Activated CD8-positive, alpha-beta memory T cell treated with anti-CD3 and anti-CD28 coated beads, Interleukin-2, amount 50 U/mL, for 48 hours (primary cell): Measurements from ENCODE around the gene LAMB3.

Experiments used
- DNase-seq: peaks from one replicate; pipeline ENCODE4 v3.0.0-alpha.2; 2020

LAMB3 gene

DNA sequence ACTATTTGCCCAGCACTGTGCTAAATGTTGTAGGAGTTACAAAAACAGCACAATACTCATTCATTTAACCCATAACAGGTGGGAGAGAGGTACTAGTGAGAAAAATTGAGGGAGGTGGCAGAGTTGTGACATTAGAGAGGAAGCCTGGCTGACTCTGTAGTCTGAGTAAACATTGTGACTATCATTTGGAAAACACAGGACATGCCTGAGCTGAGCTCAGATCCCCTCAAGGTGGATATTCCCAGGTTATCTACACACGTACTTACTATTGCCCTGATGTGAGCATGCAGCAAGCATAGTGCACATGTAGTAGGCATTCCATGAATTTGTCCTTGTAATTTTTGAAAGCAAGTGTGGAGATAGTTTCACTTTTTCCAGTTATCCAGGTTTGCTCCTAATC, 57.8 kb downstream of the LAMB3 start:
- no peak for DNase-seq

DNA sequence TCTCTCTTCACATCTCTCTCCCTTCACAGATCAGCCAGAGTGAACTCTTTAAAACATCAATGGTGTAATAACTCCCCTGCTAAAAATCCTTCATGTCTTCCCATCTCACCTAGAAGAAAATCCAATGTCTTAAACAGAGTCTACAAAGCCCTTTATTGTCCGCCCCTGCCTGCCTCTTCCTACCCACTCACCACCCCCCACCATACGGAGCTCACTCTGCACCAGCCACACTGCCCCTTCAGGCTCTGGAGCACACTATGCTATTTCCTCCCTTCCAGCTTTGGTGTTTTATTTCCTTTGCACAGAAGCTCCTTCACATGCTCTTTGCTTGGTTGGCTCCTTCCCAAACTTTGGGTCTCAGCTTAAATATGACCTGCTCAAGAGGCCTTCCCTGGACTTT, 58.5 kb downstream of the LAMB3 start:
- no peak for DNase-seq

DNA sequence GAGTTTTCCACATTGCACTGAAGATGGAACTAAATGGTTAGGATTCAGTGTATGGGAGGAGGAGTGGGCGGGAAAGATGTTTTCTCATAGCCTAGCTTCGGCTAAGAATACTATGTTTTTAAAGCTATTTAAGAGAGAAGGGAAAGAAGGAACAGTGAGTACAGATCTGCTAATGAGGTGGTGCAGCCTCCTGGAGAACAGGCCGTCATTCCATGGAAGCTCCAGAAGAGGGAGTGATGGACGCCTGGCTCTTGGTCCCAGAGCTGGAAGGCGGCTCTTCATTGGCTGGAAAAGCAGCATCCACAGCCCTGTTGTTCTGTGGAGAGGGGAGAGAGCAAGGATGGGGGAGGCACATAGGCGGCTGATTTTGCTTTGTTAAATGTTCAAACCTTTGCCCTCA, 61.8 kb downstream of the LAMB3 start:
- DNase-seq, result no peak

DNA sequence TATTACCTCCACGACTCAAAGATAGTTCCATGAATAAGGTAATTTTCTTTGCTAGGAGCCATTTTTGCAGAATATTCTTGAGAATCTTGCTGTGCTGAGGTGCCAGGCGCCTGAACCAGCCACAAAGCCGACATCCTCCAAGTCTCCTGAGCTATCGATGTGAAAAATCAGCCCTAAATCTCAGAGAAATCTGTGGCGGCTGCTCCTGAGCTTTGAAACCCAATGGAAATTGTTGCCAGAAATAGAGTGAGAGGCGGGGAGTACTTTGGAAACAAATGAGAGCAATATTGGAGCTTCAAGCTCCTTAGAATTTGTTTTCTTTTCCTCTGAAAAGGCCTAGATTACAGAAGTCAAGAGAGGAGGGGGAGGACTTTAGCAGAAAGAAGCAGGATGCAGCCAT, 62.4 kb downstream of the LAMB3 start:
- no peak for DNase-seq

DNA sequence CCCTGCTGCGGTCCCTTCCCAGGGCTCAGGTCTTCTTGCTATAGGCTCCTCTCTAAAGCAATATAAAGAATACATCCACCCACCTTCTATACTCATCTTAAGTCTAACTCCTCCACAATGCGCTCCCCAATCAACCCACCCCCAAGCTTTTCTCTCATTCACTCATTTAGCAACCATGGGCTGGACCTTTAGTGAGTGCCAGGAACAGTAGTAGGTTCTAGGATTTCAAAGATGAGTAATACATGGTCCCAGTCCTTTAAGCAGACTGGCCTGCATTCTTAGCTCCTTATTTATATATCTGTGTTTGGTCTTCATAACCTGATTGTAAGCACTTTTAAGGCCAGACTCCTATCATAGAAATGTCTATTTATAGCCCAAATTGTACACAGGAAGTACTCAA, 62.8 kb downstream of the LAMB3 start:
- no peak for DNase-seq

DNA sequence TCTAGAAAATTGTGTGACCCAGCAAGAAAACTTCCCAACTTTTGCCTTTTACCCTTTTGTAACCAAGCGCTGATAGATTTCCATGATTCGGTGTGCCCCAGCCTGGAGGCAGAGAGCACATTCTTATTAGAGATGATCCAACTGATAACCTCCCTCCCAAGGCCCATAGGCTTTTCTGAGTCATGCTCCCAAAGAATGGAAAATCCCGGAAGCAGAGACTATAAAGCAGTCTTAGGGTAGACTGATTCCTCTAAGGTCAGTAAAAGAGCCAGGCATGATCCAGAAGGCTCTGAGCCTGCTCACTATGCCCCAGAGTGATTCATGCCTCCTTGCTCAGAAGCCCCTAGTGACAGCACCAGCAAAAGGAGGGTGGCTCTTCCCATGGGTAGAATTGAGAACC, 64.4 kb downstream of the LAMB3 start:
- DNase-seq, result no peak

DNA sequence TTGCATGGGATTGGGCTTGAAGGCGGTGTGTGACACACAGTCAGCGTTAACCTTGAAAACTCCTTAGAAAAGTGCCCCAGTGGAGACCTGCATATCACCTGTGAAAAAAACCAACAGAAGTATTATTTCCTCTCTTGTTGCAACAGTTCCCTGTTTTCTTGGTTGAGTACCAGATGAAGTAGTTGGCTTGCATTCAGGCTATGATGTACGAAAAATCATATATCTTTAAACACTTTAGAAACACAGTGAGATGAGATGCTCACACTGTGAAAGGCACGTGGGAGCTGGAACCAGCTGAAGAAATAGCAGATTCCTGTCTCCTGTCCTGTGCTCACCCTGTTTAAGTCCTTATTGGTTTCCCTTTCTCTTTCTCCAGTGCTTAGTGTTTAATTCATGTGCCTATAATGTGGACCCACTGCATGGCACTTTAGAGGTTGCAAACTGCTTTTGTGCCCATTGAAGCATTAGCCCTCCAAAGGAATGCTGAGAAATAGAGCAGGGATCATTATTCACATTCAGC, 65.9 kb downstream of the LAMB3 start:
- DNase-seq, result no peak

DNA sequence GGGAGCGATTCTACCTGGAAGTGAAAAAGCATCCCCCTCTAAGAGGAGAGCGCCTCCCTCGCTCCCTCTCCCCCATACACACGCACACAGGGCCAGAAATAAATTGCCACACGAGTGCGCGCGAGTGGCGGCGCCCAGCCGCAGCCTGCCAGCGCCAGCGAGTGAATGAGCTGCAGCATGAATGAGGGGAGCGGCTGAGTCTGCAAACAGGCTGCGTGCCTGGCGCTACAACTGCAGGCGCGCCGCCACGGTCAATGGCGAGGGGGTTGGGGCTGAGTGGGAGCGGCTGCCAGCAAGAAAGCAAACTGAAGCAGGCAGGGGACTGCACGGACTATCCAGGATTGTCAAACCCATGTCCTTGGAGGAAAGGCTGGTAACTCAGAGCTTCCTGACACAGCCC, 66.6 kb downstream of the LAMB3 start:
- no peak for DNase-seq

DNA sequence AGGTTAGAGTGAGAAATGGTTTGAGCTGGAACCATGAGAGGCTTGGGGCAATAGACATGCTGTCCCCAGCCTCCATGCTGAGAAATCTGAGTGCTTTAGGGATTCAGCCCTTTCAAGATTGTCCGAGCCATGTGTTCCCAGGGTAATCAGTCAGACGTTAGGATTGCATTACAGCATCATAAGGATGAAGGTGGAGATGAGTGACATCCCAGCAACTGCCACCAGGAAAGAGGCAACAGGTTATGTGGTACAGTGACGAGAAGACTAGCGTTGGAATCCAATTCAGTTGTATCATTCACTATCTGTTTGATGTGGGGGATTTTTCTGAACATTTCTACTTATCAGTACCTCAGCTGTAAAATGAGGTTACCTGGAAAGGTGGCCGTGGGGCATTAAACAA, 67.0 kb downstream of the LAMB3 start:
- no peak for DNase-seq

DNA sequence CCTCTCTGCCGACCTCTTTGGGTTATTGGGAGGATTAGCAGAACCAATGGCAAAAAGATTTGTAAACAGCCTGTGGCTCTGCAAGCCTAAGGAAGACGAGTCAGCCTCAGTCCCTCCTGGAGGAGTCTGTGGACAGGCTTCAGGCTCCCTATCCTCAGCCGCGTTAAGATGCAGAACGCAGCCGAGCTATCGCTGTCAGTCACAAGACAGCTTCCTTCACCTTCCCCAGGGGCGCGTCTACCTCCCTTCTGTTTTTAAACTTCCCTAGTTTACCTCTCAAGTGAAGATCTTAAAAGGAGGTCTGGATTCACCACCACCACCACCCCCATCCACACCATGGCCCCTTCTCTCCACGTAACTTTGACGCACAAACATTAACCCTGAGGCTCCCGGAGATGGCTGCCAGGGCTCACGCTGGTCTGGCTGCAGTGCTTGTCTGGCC, 68.0 kb downstream of the LAMB3 start:
- no peak for DNase-seq

DNA sequence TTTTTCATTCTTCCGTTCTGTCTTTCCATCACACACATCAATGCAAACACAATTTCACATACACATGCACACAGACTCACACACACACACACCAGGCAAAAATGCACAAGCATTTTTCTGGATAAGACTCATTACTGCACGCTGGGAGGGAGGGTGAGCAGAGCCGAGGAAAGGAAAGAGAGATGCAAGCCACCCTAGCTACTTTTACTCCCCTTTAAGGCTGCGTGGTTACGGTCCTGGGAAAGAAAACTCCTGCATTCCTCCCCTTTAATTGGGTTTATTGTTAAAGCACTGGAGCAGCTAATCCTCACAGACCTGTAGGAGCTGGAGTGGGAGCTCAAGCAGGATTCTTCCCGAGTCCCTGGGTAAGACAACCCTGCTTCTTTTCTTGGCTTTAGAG, 68.8 kb downstream of the LAMB3 start, which contains the start of gene CAMK1G:
Gene CAMK1G (plus strand): TSS at position 307 of the 400 bp plus-strand sequence. CDS start 11,270 bp downstream, outside the sequence.
- DNase-seq, result no peak

DNA sequence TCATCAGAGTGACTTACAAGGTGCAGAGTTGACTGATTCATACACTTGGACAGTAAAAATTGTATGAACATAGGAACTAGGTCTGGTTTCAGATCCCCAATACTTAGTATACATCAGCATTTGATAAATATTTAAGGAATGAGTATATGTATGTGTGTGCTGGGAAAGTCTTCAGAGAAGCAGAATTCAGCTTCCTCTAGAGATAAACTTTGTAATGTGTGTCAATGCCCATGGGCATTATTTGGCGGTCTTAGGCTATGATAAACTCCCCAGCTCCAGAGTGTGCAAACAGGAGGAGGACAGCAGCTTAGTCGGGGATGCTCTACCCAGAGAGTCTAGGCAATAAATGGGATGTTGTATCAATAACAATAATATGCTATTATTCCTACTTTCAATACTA, 71.6 kb downstream of the LAMB3 start:
- no peak for DNase-seq

DNA sequence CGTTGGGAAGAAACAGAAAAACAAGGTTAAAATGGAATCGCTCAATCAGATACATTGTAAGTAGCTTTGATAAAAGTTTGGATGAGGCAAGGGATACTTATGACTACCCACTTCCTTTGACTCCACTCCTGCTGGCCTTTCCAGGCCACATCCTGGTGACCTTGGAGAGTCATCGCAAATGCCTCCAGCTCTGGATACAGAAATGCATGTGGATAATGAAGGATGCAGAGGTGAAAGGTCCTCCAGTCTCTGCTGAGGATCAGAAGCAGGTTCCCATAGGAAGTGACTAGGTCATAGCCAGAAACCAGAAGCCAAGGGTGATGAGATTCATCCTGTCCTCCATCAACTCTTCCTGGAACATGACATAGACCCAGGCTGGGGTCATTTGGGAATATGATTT, 74.9 kb downstream of the LAMB3 start:
- DNase-seq, result no peak

DNA sequence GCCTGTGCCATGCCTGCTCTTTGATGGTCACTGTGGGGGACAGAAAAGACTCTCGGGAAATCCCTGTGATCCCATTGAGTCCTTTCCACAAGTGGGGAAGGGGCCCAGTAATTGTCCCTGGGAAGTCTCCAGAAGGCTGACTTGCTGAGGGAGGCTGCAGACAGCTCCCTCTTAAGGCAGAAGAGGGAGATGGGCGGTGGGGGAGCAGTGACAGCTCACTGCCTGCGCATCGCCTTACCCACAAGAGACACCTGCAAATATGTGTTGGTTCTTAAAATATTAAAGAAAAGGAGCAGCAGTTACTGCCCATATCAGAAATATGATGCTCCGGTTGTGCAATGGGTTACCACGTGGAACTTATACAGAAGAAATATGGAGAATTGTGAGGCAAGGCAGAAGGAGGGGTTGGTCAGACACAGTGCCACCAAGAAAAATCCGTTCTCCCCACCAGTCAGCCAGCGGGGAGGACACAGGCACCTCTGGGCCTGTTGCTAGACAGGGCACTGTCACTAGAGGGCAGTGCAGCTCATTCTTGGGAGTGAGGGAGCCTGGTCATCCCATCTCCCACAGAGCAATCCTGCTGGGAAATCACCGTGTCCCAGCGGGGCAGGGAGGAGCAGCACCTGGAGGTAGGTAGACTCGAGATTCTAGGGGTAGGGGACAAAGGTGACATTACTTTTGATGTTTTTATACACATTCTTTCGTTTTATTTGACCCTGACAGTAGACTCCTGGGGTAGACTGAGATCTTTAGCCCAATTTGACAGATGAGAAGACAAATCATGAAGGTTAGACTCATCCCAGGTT, 75.6 kb downstream of the LAMB3 start:
- peak; percentile 88 for DNase-seq

DNA sequence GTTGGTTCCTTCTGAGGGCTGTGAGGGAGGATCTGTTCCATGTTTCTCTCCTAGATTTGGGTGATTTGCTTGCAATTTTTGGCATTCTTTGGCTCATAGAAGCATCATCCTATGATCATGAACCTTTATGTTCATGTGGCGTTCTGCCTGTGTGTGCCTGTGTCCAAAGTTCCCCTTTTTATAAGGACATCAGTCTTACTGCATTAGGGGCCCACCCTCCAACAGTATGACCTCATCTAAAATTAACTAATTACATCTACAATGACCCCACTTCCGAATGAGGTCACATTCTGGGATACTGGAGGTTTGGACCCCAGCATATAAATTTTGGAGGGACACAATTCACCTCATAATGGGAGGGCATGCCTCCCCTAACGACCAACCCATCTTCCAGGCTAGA, 81.5 kb downstream of the LAMB3 start:
- DNase-seq, result no peak

DNA sequence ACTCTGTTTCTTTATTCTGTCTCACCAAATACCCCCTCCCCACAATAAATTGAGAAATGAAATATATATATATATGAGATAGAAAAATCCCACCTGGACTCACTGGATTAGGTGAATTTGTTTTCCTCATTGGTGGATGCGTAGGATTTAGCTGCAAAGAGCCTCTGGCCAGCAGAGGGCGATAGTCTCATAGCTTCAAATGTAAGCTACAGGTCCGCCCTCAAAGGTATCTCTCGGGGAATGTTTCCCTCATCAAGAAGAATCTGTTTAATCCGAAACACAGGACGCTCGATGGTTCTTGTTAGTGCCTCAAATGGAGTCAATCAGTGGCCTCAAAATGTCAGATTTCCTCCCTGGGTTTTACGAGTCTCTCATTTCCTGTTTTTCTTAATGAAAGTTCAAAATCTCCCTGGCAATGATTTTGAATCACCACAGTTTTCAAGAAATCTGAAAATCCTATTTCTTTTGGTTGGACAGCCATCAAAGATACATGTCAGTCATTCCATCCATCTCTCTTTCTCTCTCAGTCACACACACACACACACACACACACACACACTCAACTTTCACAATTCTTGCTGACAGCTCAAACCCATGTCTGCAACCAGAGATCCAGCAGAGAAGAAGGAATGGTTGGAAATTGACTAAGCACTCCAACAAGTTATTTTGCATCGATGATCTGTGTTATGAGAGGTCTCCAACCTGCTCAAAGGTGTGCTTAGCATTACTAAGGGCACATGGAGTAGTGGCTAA, 82.6 kb downstream of the LAMB3 start:
- DNase-seq, result peak; percentile 85

DNA sequence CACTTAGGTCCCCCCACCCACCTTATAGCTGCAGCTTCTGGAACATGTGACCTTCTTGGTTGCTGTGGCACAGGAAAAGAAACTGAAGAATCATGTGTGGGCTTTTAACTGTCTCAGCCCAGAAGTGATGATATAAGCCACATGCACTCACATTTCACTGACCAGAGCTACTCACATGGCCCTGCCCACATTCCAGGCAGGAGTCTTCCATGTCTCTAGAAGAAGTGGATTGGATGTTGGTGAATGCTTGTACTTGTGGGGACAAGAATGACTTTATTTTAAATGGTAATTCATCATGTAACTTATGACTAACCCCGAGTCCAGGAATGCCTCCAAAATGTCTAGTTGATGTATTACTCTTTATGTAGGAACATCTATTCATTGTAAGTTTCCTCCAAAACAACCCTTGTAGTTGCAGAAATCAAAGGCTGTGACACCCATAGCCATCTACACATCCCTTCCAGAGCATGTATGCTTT, 84.5 kb downstream of the LAMB3 start:
- no peak for DNase-seq

DNA sequence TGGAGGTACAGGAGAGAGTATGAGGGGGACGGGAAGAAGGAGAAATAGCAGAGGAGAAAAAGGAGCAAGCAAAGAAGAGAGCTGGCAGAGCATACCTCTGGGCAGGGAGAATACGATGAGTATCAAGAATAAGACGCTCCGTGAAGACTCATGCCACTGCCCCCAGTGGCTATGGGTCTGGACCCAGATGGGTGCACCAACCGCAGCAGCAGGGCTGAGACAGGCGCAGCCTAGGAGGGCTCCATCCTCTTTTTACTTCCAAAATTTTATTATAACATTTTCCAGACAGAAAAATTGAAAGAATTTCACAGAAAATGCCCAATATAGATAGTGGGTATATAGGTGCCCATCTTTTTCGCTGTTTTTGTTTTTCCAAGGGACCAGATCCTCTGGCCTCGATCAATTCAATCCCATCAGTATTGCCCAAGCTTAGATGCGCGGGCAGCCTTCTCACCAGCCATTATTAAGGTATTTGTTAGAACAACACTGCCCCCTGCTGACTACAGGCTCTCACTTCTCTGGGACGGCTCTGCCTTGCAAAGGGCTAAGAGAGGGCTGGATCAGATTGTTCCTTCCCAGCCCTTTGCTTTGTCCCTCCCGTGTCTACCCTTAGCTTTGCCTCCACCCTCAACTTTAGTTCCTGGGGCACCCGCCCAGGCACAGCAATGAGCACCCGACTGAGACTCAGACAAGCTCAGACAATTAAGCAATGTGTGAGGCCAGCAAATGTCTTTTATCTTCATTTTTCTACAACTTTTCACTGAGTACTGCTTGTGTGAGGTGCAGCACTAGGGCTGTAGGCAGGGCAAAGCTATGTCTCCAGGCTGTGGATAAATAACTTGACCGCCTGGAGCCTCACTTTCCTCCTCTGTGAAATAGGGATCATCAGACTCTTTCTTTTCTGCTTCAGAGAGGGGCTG, 86.2 kb downstream of the LAMB3 start:
- peak; percentile 88 for DNase-seq
